Stomach (tissue), 4 donors: ENCODE results near the gene ORMDL3.

Experiments
- POLR2A ChIP-seq, 4 donors: fragments of 450-650 bp; IDR thresholded peaks; one replicate each; pipeline ENCODE4 v1.6.1; 2016; ENCODE audit warnings: antibody characterized with exemption in 4 of 4, control low read depth in 2 of 4, mild to moderate bottlenecking in 1 of 4, moderate library complexity in 1 of 4
- POLR2AphosphoS5 ChIP-seq, 3 donors: sonication (generic); formaldehyde crosslinking; IDR thresholded peaks; one replicate each; pipeline ENCODE4 v1.6.1; 2016; ENCODE audit warnings: antibody characterized with exemption in 3 of 3
- TF ChIP-seq, protein P1 (sequence below), 7 experiments: fragments of 450-650 bp in 4 of 7; fragments of 200-600 bp in 3 of 7; sonication (generic) in 3 of 7; IDR thresholded peaks; one replicate each; pipeline ENCODE4 v1.5.1; 2016 to 2019; ENCODE audit warnings: antibody characterized with exemption in 7 of 7, control low read depth in 2 of 7, mild to moderate bottlenecking in 1 of 7

DNA sequence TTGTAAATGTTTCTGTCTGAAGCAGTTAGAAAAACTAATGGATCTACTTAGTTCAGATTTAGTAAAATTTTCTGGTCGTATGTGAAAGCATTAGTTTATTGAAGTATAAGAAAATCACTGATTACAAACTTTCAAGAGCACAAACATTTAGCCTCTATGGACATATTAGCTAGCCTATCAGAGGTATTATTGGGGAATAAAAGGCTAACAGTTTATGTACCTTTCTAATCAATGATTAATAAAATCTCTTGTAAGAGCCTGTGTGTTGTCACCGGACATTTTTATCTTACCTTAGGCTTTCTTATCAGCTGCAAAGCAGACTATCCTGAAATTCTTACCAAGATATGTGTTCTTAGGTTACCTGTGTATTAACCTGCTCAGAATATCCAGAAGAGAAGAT, 38.2 kb downstream of the ORMDL3 start:
- TF ChIP-seq, protein P1, sequence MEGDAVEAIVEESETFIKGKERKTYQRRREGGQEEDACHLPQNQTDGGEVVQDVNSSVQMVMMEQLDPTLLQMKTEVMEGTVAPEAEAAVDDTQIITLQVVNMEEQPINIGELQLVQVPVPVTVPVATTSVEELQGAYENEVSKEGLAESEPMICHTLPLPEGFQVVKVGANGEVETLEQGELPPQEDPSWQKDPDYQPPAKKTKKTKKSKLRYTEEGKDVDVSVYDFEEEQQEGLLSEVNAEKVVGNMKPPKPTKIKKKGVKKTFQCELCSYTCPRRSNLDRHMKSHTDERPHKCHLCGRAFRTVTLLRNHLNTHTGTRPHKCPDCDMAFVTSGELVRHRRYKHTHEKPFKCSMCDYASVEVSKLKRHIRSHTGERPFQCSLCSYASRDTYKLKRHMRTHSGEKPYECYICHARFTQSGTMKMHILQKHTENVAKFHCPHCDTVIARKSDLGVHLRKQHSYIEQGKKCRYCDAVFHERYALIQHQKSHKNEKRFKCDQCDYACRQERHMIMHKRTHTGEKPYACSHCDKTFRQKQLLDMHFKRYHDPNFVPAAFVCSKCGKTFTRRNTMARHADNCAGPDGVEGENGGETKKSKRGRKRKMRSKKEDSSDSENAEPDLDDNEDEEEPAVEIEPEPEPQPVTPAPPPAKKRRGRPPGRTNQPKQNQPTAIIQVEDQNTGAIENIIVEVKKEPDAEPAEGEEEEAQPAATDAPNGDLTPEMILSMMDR (IDR thresholded peaks at IDR 0.05): no peak
- TF ChIP-seq POLR2A (IDR thresholded peaks at IDR 0.05): no peak
- TF ChIP-seq POLR2AphosphoS5 (IDR thresholded peaks at IDR 0.05): no peak
